ENCODE measurements around the gene MTMR10.

DNA sequence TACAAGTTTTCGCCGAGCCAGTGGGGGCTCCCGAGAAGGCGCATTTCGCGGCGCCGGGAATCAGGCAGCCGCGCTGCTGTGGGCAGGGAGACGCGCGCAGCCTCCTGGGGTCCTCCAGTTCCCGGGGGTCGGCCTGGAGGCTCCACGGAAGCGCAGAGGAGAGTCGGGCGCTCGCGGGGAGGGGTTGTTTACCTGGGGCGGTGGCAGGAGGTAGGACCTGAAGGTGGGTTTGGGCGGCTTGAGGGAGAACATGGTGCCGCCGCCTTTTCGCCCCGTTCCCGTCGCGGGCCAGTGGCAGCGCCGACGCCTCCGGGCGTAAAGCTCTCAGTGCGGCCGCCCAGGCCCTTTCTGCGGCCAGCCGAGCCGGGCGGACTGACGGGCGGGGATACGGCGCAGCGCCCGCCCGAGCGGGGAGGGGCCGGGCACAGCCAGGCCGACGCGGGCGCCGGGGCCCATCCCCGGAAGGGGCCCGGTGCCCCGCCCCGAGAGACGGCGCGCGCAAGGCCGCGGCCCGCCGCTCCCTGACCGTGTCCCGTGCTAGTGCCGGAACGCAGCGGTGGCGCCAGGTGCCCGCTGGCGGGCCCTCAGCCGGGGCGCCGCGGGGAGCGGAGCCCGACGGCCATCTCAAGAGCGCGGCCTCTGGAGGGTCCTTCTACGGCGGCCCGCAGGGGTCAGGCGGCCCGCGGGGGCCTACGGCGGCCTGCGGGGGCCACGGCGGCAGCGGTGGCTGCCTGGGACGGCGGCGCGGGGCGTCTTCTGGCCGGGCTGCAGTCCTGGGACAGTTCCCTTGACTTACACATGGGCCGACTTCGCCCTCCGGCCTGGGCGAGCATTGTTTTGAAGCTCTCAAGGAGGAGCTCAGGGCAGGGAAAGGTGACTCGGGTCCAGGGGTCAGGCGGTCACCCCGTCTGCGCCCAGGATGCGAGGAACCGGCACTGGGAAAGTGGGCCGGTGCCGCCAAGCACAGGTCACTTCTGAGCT lies at the start of gene MTMR10:
- TF ChIP-seq, protein P1, sequence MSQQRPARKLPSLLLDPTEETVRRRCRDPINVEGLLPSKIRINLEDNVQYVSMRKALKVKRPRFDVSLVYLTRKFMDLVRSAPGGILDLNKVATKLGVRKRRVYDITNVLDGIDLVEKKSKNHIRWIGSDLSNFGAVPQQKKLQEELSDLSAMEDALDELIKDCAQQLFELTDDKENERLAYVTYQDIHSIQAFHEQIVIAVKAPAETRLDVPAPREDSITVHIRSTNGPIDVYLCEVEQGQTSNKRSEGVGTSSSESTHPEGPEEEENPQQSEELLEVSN (IDR thresholded peaks at IDR 0.05; ENCODE audit: borderline replicate concordance, low read depth), result no peak
- TF ChIP-seq BCL3 (IDR thresholded peaks at IDR 0.05), result peak; percentile 97
- TF ChIP-seq CTCF (IDR thresholded peaks at IDR 0.05), result no peak
- TF ChIP-seq MYC (IDR thresholded peaks at IDR 0.05; ENCODE audit: borderline replicate concordance, low read length), result no peak
- TF ChIP-seq, protein P2, sequence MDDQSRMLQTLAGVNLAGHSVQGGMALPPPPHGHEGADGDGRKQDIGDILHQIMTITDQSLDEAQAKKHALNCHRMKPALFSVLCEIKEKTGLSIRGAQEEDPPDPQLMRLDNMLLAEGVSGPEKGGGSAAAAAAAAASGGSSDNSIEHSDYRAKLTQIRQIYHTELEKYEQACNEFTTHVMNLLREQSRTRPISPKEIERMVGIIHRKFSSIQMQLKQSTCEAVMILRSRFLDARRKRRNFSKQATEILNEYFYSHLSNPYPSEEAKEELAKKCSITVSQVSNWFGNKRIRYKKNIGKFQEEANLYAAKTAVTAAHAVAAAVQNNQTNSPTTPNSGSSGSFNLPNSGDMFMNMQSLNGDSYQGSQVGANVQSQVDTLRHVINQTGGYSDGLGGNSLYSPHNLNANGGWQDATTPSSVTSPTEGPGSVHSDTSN (IDR thresholded peaks at IDR 0.05), result no peak
- TF ChIP-seq POLR2A (IDR thresholded peaks at IDR 0.05; ENCODE audit: low read length), result peak; percentile 84
- no peak for TF ChIP-seq KDM5A (IDR thresholded peaks at IDR 0.05)
- TF ChIP-seq RAD21 (conservative IDR thresholded peaks at IDR 0.05 in 1 of 2, IDR thresholded peaks at IDR 0.05 in 1 of 2), result peak in 1 of 2 experiments; percentile 17; a peak in 2 of 5 replicates
- TF ChIP-seq EP300 (IDR thresholded peaks at IDR 0.05), result no peak
- TF ChIP-seq ESRRA (IDR thresholded peaks at IDR 0.05; ENCODE audit: borderline replicate concordance, low read length), result no peak
- TF ChIP-seq CEBPB (IDR thresholded peaks at IDR 0.05), result no peak
- no peak for TF ChIP-seq RCOR1 (IDR thresholded peaks at IDR 0.05; ENCODE audit: low read depth, low read length)
- TF ChIP-seq RFX5 (IDR thresholded peaks at IDR 0.05), result no peak

Data from A549 (cell line).